Subcutaneous abdominal adipose tissue (tissue), 5 donors: ENCODE measurements around the gene GRID1.

Experiments used
- H3K27ac ChIP-seq: one replicate; pipeline ENCODE4 v1.7.0; 2013; ENCODE audit warnings: low read depth, mild to moderate bottlenecking, inconsistent platforms, low read length, moderate library complexity
- H3K27me3 ChIP-seq, 5 donors: one replicate each; pipeline ENCODE4 v1.7.0; 2013; ENCODE audit warnings: low read length in 5 of 5, inconsistent platforms in 1 of 5; ENCODE audit not compliant: control insufficient read depth in 5 of 5, insufficient read depth in 4 of 5
- H3K36me3 ChIP-seq, 5 donors: one replicate each; pipeline ENCODE4 v1.7.0; 2013; ENCODE audit warnings: low read length in 5 of 5; ENCODE audit not compliant: control insufficient read depth in 5 of 5, insufficient read depth in 5 of 5
- H3K4me1 ChIP-seq, 5 donors: one replicate each; pipeline ENCODE4 v1.7.0; 2013; ENCODE audit warnings: low read length in 5 of 5, mild to moderate bottlenecking in 3 of 5, moderate library complexity in 1 of 5; ENCODE audit not compliant: control insufficient read depth in 5 of 5, insufficient read depth in 5 of 5
- H3K4me3 ChIP-seq, 5 donors: one replicate each; pipeline ENCODE4 v1.7.0; 2013; ENCODE audit warnings: low read length in 5 of 5, low read depth in 1 of 5
- H3K9ac ChIP-seq, 5 donors: one replicate each; pipeline ENCODE4 v1.7.0; 2013; ENCODE audit warnings: low read length in 5 of 5, mild to moderate bottlenecking in 4 of 5, moderate library complexity in 3 of 5
- H3K9me3 ChIP-seq, 5 donors: one replicate each; pipeline ENCODE4 v1.7.0; 2013; ENCODE audit warnings: low read length in 5 of 5; ENCODE audit not compliant: control insufficient read depth in 5 of 5
- donor health status: healthy.
- donor health status: healthy.
- donor health status: healthy.
- donor health status: healthy.
- donor health status: healthy.

Gene GRID1

DNA sequence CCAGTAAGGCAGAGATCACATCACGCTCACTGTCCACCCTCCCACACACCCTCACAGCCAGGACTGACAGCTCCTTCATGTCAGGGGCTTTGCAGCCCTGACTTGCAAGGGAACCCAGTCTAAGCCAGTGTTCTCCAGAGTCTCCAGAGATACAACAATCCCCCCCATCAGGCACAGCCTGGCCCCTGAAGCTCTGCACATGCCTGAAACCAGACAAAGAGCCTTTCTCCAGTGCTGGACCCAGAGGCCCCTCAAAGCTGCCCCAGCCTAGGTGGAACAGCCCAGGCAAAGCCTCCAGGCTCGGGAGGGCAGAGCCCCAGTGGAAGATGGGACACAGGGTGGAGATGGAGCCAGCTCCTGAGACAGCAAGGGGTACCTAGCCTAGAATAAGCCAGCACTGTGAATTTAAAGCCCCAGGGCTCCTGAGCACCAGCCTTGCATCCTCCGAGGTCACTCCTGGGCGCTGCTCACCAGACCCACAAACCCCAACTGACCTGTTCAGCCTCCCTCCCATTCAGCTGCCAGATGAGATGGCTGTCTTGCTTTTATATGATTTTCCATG is 50.2 kb downstream of the GRID1 start:
- H3K36me3 ChIP-seq, result no peaks in the 10 kb centered on the region
- no peaks in the 10 kb centered on the region for H3K4me1 ChIP-seq
- H3K27ac ChIP-seq, result no peak overlapping the region
- no peak overlapping the region for H3K9ac ChIP-seq
- peaks cover 0 to 7% (median 4%) of the 10 kb centered on the region in 5 donors for H3K27me3 ChIP-seq
- H3K9me3 ChIP-seq, result no peaks in the 10 kb centered on the region
- H3K4me3 ChIP-seq, result no peak overlapping the region

DNA sequence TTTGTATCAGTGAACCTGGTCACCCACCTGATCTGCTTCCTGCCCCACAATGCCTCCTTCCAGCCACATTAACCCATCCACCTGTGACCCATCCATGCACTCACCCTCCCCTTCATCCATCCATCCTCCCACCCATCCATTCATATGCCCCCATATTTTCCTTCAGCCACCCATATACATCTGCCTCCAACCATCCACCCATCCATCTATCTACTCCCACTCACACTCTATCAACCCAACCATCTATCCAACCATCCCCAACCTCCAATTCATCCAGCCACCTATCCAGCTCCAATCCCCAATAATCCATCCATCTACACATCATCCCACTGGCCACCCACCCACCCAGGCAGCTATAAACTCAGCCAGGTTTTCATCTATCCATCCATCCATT is 51.0 kb downstream of the GRID1 start:
- Histone ChIP-seq H3K27me3 (peaks cover 0 to 7% (median 4%) of the 10 kb centered on the region in 5 donors), H3K4me1 (no peaks in the 10 kb centered on the region), H3K9me3 (no peaks in the 10 kb centered on the region), H3K4me3 (no peak overlapping the region), H3K27ac (no peak overlapping the region), H3K36me3 (no peaks in the 10 kb centered on the region), H3K9ac (no peak overlapping the region)

DNA sequence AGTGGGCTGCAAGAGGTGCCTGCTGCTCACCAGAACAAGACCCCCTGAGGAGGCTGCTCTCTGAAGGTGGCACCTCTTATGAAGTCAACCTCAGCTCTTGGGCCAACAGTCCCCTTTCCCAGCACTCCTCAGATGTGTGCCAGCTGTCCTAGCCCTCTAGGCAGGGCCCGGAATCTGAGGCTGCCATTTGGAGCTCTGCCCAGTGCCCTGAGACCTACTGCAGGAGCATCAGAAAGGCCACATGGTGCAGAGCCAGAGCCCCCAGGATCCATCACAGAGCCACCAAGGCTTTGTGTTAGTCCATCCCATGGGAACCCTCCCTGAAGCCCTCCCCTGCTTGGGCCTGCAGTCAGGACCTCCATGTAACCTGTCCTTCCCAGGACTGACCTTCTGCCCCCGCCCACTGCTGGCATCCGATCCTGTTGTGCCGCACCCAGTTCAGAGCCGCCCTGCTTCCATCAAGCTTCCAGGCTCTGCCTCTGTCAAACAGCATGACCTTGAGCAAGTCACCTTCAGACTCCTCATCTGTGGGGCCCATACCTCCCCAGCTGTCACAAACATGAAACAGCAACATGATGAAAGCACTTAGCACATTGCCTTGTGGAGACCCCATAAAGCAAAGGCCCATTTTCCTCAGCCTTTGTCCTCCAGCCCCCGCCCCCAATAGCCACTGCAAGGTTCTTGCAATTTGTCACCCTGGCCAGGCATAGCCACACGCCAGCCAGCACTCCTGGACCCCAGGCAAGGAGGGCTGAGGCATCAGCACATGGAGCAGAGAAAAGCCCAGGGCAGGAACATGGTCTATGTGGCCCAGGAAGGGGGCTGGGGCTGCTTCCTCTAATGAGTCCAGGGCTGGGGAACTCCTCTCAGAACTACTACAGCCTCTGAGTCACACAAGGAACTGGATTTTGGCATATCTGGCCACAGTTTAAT is 51.7 kb downstream of the GRID1 start:
- Histone ChIP-seq H3K27me3 (peaks cover 0 to 8% (median 3%) of the 10 kb centered on the region in 5 donors), H3K27ac (no peak overlapping the region), H3K9ac (no peak overlapping the region), H3K36me3 (no peaks in the 10 kb centered on the region), H3K4me3 (no peak overlapping the region), H3K4me1 (no peaks in the 10 kb centered on the region), H3K9me3 (no peaks in the 10 kb centered on the region)

DNA sequence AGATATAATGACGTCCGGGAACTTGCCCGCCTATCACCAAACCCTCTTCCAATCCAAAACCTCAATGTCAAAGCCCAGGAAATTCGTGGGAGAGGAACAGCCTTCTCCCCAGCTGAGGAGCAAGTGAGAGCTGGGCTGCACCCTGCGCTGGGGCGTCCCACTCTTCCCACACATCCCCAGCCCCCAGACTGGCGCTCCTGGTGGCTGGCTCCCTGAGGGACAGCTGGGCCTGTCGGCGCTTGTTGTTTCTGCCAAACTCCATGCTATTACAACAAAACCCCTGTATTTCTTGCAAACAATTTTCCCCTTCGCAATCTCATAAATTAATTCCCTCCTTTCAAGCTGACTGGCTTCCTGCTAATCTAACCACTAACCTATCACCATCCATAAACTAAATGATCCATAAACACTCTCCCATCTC is 53.0 kb downstream of the GRID1 start:
- H3K4me1 ChIP-seq, result no peaks in the 10 kb centered on the region

DNA sequence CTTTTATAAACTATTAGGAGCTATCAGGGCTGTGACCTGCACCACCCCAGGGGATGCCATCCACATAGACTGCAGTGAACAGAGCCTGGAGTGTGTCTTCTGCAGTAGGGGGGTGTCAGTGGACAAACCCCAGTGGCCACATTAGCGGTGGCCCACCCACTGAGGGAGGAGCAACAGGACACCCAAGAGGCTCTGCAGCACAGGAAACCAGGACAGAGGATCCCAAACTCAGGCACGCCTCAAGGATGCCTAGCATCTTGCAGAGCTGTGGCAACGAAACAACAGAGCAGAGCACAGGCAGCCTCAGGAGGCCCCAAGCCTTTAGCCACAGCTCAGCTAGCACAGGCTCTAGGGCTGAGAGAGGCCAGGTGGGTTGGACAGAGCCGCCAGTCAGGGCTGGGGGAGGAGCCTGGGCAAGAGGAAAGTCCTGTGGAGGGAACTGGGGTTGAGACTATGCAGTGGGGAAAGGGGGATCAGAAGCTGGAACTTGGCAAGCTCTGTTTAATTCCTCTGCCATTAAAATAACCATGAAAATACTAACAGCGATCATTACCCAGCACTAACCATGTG is 53.8 kb downstream of the GRID1 start:
- H3K27me3 ChIP-seq, result peaks cover 0 to 6% (median 3%) of the 10 kb centered on the region in 5 donors
- H3K9ac ChIP-seq, result no peak overlapping the region
- no peaks in the 10 kb centered on the region for H3K4me1 ChIP-seq
- H3K27ac ChIP-seq, result no peak overlapping the region
- no peak overlapping the region for H3K4me3 ChIP-seq
- H3K36me3 ChIP-seq, result no peaks in the 10 kb centered on the region
- no peaks in the 10 kb centered on the region for H3K9me3 ChIP-seq

More for the DNA sequence above, 53.0 kb downstream of the GRID1 start:
- Histone ChIP-seq H3K27me3 (peaks cover 0 to 7% (median 3%) of the 10 kb centered on the region in 5 donors), H3K27ac (no peak overlapping the region), H3K4me3 (no peak overlapping the region), H3K9me3 (no peaks in the 10 kb centered on the region), H3K36me3 (no peaks in the 10 kb centered on the region), H3K9ac (no peak overlapping the region)

DNA sequence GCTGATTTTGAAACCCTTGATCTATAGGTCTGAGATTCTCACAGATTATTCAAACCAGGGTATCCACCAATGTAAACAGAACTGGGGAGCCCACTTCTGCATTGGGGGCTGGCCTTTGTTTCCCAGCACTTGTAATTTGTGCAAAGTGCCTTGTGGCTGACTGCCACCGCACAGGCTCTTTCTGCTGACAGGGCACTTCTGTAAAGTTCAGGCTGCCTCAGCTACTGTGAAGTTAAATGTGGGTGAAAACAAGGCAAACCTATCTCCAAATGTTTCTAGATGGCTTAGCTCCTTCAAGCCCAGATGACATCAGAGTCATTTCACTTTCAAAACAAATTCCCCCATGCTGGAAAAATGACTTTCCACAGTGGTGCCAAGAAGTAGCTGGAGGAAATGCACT is 54.7 kb downstream of the GRID1 start:
- Histone ChIP-seq H3K27me3 (peaks cover 0 to 6% (median 3%) of the 10 kb centered on the region in 5 donors), H3K4me1 (no peaks in the 10 kb centered on the region), H3K9me3 (no peaks in the 10 kb centered on the region), H3K9ac (no peak overlapping the region), H3K27ac (no peak overlapping the region), H3K36me3 (no peaks in the 10 kb centered on the region), H3K4me3 (no peak overlapping the region)

DNA sequence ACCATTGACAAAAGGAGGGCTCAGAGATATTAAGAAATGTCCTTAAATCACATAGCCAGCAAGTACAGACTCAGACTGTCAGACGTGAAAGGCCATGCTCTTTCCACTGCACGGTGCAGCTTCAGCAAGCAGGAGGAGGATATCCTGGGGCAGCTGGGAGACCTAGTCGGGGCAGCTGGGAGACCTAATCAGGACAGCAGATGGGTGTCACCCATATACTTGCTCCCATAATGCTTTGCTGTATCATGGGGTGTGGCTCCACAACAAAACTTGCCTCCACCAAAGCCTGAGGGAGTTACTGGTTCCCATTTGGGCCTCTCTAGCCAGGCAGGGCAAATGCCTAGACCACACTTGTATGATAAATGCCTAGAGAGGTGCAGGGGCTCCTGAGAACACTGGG is 55.4 kb downstream of the GRID1 start:
- H3K36me3 ChIP-seq, result no peaks in the 10 kb centered on the region
- H3K4me1 ChIP-seq, result no peaks in the 10 kb centered on the region
- peaks cover 0 to 6% (median 0%) of the 10 kb centered on the region in 5 donors for H3K27me3 ChIP-seq
- no peaks in the 10 kb centered on the region for H3K9me3 ChIP-seq
- no peak overlapping the region for H3K9ac ChIP-seq
- H3K4me3 ChIP-seq, result no peak overlapping the region
- H3K27ac ChIP-seq, result no peak overlapping the region

DNA sequence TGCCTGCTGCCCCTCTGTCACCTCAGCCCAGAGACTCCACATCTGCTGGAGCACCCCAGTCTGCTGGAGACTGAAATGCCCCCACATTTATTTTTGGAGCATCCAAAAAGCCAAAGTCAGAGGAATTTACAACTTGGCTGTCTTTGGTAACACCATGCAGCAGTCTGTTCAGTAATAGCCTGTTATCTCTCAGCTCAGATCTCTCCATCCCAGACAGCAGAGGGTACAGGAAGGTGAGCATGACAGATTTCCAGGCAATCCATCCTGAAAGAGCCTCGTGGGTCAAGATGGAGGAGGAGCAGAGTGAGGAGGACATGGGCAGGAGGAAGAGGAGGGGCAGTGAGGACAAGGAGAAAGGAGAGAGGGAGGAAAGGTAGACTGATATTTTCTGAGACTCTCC is 55.9 kb downstream of the GRID1 start:
- no peaks in the 10 kb centered on the region for H3K9me3 ChIP-seq
- no peak overlapping the region for H3K27ac ChIP-seq

DNA sequence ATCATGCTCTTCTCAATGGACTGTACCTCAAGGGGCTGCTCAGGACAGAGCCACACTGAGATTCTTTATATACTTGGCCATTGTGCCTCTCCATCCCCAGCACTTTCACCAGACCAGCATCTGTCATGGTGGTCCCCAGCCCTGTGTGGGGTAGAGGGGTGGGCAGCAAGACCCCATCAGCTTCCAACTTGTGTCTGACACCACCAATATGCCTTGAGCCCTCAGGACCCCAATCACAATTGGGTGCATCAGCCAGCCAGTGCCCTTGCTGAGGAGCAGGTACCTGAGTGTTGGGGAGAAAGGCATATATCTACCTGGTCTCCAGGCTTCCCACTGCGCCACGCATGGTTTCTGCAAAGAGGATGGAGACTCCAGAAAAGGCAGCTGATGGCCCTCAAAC is 56.3 kb downstream of the GRID1 start:
- Histone ChIP-seq H3K27ac (no peak overlapping the region), H3K9ac (no peak overlapping the region), H3K4me1 (no peaks in the 10 kb centered on the region), H3K27me3 (peaks cover 0 to 6% (median 0%) of the 10 kb centered on the region in 5 donors), H3K9me3 (no peaks in the 10 kb centered on the region), H3K4me3 (no peak overlapping the region), H3K36me3 (no peaks in the 10 kb centered on the region)

More for the DNA sequence above, 55.9 kb downstream of the GRID1 start:
- Histone ChIP-seq H3K4me1 (no peaks in the 10 kb centered on the region), H3K36me3 (no peaks in the 10 kb centered on the region), H3K4me3 (no peak overlapping the region), H3K9ac (no peak overlapping the region), H3K27me3 (peaks cover 0 to 6% (median 0%) of the 10 kb centered on the region in 5 donors)

DNA sequence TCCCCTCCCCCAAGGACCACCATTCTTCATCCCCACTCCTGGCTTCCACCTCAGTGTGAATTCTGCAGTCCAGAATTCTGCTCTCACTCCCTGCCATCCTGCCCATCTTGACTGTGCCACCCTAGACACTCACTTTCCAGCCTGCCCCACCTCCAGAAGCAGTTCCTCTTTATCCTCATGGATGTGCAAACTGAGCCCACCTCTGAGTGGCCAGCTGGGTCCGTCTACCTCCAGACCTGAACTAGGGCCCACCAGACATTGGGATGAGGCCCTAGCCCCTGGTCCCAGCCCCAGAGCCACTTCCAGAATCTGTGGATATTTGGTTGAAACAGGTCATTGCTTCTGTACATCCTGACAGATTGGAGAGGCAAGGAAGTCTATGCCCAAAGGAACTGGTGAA is 58.5 kb downstream of the GRID1 start:
- Histone ChIP-seq H3K4me1 (no peaks in the 10 kb centered on the region), H3K36me3 (no peaks in the 10 kb centered on the region), H3K9ac (no peak overlapping the region), H3K27ac (no peak overlapping the region), H3K27me3 (peaks cover 0 to 9% (median 0%) of the 10 kb centered on the region in 5 donors), H3K4me3 (no peak overlapping the region), H3K9me3 (no peaks in the 10 kb centered on the region)
